LNCaP clone FGC (cell line): Measurements from ENCODE around the gene GTF2F2.

Source experiments
- DNase-seq: peaks from one replicate; pipeline ENCODE4 v3.0.0-alpha.2; 2011; ENCODE audit warnings: low read depth
- H3K4me3 ChIP-seq: 2 replicates; pipeline ENCODE4 v1.5.1; 2011; ENCODE audit warnings: mild to moderate bottlenecking, low read depth, low read length, control low read depth
- CTCF ChIP-seq: IDR thresholded peaks from 2 replicates; pipeline ENCODE4 v1.5.1; 2012; ENCODE audit warnings: mild to moderate bottlenecking; ENCODE audit not compliant: control insufficient read depth, insufficient read depth; ENCODE audit errors: extremely low read depth

GTF2F2 gene

GRCh38 chr13:45228002-45228401 lies 107.7 kb downstream of the GTF2F2 start:
- no peak for TF ChIP-seq CTCF
- no peak for DNase-seq
- H3K4me3 ChIP-seq, result no peak overlapping the region

- DNase-seq, result no peak
- TF ChIP-seq CTCF, result no peak
These were observed 108.9 kb downstream of the GTF2F2 start for GRCh38 chr13:45229172-45229571.

GRCh38 chr13:45231305-45231704 lies 111.0 kb downstream of the GTF2F2 start:
- no peak overlapping the region for H3K4me3 ChIP-seq
- no peak for DNase-seq
- no peak for TF ChIP-seq CTCF

More at GRCh38 chr13:45229172-45229571, 108.9 kb downstream of the GTF2F2 start:
- no peak overlapping the region for H3K4me3 ChIP-seq

GRCh38 chr13:45231722-45232121 lies 111.4 kb downstream of the GTF2F2 start:
- DNase-seq, result no peak
- no peak for TF ChIP-seq CTCF
- no peak overlapping the region for H3K4me3 ChIP-seq

- no peak for TF ChIP-seq CTCF
- H3K4me3 ChIP-seq, result no peak overlapping the region
- no peak for DNase-seq
These were observed 112.3 kb downstream of the GTF2F2 start for GRCh38 chr13:45232591-45232990.

GRCh38 chr13:45238945-45239795 lies 118.9 kb downstream of the GTF2F2 start:
- DNase-seq, result no peak
- no peak for TF ChIP-seq CTCF
- no peak overlapping the region for H3K4me3 ChIP-seq

GRCh38 chr13:45240143-45240542 lies 119.8 kb downstream of the GTF2F2 start:
- no peak for DNase-seq
- no peak for TF ChIP-seq CTCF
- H3K4me3 ChIP-seq, result no peak overlapping the region
